ENCODE results near the gene TNS1.

DNA sequence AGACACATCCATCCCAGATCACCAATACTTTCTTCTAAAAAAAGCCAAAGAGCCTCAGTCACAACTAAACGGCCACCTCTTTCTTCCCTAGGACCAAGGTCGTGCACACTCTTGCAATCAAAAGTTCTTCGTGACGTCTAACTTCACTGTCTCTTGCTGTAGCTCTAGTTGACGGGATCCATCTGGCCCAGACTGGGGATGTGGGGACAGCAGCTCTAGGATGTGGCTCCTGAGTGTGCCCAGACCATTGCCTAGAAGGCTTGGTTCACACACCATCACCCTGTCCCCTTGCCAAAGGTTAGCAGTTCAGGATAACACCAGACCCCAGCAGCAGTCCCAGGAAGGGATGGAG, 98.2 kb downstream of the TNS1 start:
- TF ChIP-seq, protein P1, sequence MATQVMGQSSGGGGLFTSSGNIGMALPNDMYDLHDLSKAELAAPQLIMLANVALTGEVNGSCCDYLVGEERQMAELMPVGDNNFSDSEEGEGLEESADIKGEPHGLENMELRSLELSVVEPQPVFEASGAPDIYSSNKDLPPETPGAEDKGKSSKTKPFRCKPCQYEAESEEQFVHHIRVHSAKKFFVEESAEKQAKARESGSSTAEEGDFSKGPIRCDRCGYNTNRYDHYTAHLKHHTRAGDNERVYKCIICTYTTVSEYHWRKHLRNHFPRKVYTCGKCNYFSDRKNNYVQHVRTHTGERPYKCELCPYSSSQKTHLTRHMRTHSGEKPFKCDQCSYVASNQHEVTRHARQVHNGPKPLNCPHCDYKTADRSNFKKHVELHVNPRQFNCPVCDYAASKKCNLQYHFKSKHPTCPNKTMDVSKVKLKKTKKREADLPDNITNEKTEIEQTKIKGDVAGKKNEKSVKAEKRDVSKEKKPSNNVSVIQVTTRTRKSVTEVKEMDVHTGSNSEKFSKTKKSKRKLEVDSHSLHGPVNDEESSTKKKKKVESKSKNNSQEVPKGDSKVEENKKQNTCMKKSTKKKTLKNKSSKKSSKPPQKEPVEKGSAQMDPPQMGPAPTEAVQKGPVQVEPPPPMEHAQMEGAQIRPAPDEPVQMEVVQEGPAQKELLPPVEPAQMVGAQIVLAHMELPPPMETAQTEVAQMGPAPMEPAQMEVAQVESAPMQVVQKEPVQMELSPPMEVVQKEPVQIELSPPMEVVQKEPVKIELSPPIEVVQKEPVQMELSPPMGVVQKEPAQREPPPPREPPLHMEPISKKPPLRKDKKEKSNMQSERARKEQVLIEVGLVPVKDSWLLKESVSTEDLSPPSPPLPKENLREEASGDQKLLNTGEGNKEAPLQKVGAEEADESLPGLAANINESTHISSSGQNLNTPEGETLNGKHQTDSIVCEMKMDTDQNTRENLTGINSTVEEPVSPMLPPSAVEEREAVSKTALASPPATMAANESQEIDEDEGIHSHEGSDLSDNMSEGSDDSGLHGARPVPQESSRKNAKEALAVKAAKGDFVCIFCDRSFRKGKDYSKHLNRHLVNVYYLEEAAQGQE (IDR thresholded peaks at IDR 0.05; ENCODE audit: insufficient read depth in 1 of 2, low read depth in 2 of 2, low read length in 1 of 2): no peak
- TF ChIP-seq, protein P2, sequence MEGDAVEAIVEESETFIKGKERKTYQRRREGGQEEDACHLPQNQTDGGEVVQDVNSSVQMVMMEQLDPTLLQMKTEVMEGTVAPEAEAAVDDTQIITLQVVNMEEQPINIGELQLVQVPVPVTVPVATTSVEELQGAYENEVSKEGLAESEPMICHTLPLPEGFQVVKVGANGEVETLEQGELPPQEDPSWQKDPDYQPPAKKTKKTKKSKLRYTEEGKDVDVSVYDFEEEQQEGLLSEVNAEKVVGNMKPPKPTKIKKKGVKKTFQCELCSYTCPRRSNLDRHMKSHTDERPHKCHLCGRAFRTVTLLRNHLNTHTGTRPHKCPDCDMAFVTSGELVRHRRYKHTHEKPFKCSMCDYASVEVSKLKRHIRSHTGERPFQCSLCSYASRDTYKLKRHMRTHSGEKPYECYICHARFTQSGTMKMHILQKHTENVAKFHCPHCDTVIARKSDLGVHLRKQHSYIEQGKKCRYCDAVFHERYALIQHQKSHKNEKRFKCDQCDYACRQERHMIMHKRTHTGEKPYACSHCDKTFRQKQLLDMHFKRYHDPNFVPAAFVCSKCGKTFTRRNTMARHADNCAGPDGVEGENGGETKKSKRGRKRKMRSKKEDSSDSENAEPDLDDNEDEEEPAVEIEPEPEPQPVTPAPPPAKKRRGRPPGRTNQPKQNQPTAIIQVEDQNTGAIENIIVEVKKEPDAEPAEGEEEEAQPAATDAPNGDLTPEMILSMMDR (IDR thresholded peaks at IDR 0.05): no peak
- TF ChIP-seq SIN3A (IDR thresholded peaks at IDR 0.05; ENCODE audit: borderline replicate concordance, insufficient read depth, low read depth, low read length): no peak
- no peak for TF ChIP-seq POLR2AphosphoS5 (IDR thresholded peaks at IDR 0.05; ENCODE audit: low read depth, low read length)

Measured in Panc1 (cell line).